Astrocyte (in vitro differentiated cells and primary cell): Measurements from ENCODE around the gene OR7A5.
"Not testable (repeated sequence)": the region's sequence is repeated elsewhere in the genome, so short reads cannot be mapped to it uniquely, and the experiment has no call there.

Experiments used
- EZH2 ChIP-seq: IDR thresholded peaks from 2 replicates; pipeline ENCODE4 v1.6.1; 2012; ENCODE audit warnings: mild to moderate bottlenecking, low read length, inconsistent platforms; ENCODE audit not compliant: insufficient read depth
- TF ChIP-seq, protein P1 (sequence below): IDR thresholded peaks from 2 replicates; pipeline ENCODE4 v1.5.1; 2011; ENCODE audit warnings: low read depth, mild to moderate bottlenecking, inconsistent platforms, low read length, moderate library complexity; ENCODE audit not compliant: insufficient read depth

DNA sequence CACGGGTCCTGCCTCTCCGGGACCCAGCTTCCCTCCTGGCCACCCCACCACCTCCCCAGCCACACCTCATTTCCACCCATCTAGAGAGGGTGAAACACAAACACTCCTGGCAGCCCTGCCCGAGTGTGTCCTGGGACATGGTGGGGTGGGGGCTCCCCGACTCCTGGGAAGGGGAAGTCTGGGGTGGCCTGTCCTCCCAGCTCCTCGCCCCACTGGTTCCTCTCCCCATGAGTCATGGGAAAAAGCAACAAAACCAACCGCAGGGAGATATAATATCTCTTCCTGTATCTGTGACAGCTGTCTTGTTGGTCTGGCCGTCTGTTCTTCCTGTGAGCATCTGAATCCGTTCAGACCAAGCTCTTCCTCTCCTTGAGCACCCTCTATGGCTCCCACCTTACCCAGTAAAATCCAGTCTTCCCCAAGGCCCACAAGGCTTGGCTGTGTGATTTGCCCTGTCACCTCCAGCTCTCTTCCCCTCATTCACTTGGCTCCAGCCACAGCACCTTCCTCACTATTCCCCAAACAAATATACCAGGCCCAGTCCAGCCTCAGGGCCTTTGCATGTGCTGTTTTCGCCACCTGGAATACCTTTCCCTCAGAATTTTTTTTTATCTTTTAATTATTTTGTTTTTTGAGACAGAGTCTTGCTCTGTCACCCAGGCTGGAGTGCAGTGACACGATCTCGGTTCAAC lies 49.7 kb downstream of the OR7A5 start:
- TF ChIP-seq, protein P1, sequence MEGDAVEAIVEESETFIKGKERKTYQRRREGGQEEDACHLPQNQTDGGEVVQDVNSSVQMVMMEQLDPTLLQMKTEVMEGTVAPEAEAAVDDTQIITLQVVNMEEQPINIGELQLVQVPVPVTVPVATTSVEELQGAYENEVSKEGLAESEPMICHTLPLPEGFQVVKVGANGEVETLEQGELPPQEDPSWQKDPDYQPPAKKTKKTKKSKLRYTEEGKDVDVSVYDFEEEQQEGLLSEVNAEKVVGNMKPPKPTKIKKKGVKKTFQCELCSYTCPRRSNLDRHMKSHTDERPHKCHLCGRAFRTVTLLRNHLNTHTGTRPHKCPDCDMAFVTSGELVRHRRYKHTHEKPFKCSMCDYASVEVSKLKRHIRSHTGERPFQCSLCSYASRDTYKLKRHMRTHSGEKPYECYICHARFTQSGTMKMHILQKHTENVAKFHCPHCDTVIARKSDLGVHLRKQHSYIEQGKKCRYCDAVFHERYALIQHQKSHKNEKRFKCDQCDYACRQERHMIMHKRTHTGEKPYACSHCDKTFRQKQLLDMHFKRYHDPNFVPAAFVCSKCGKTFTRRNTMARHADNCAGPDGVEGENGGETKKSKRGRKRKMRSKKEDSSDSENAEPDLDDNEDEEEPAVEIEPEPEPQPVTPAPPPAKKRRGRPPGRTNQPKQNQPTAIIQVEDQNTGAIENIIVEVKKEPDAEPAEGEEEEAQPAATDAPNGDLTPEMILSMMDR: not testable (repeated sequence)
- not testable (repeated sequence) for TF ChIP-seq EZH2
